Keratinocyte (primary cell): ENCODE measurements around the gene LUZP1. TPM values are rescaled to one million over a fixed set of nuclear protein-coding genes. Genes with fewer than 3 reads are reported as not detected.

Experiments
- DNase-seq: peaks from one replicate; pipeline ENCODE4 v3.0.0-alpha.2; 2011; ENCODE audit warnings: low read depth, missing footprints, low spot score
- FAIRE-seq: peaks from 2 replicates; lab custom pipeline; 2011; peaks lifted over from hg19 to GRCh38; lab: Jason Lieb, UNC
- H2AFZ ChIP-seq: 2 replicates; pipeline ENCODE4 v1.6.0; 2012; ENCODE audit warnings: low read length, control low read depth, inconsistent platforms; ENCODE audit not compliant: control insufficient read depth
- H3K27ac ChIP-seq: 2 replicates; pipeline ENCODE4 v1.5.1; 2011; ENCODE audit warnings: low read length; ENCODE audit not compliant: control insufficient read depth, insufficient read depth
- H3K27me3 ChIP-seq: 3 replicates; pipeline ENCODE4 v1.6.0; 2011; ENCODE audit warnings: low read length; ENCODE audit not compliant: control insufficient read depth, insufficient read depth; ENCODE audit errors: extremely low read depth
- H3K36me3 ChIP-seq, 2 experiments: 2 replicates in 1 of 2; 3 replicates in 1 of 2; pipeline ENCODE4 v1.5.1; 2011; ENCODE audit warnings: low read length in 2 of 2, mild to moderate bottlenecking in 1 of 2; ENCODE audit not compliant: control insufficient read depth in 2 of 2, insufficient read depth in 2 of 2; ENCODE audit errors: extremely low read depth in 1 of 2
- H3K4me1 ChIP-seq: 3 replicates; pipeline ENCODE4 v1.5.1; 2011; ENCODE audit warnings: low read length; ENCODE audit not compliant: control insufficient read depth, insufficient read depth; ENCODE audit errors: extremely low read depth
- H3K4me2 ChIP-seq: 3 replicates; pipeline ENCODE4 v1.6.0; 2011; ENCODE audit warnings: low read depth, low read length; ENCODE audit not compliant: control insufficient read depth, insufficient read depth; ENCODE audit errors: extremely low read depth
- H3K4me3 ChIP-seq, 3 experiments: fragments of 200-600 bp in 1 of 3; sonication (generic) in 1 of 3; 2 replicates in 2 of 3; 3 replicates in 1 of 3; pipeline ENCODE4 v1.5.1; 2011 to 2016; ENCODE audit warnings: low read length in 3 of 3, mild to moderate bottlenecking in 3 of 3, control low read depth in 2 of 3, inconsistent platforms in 1 of 3, low read depth in 1 of 3, mixed read lengths in 1 of 3, mixed run types in 1 of 3, moderate library complexity in 1 of 3; ENCODE audit not compliant: control insufficient read depth in 2 of 3, insufficient read depth in 2 of 3; ENCODE audit errors: extremely low read depth in 1 of 3
- H3K79me2 ChIP-seq: 2 replicates; pipeline ENCODE4 v1.6.0; 2012; ENCODE audit warnings: low read length; ENCODE audit not compliant: control insufficient read depth, insufficient read depth
- H3K9ac ChIP-seq: 3 replicates; pipeline ENCODE4 v1.6.0; 2011; ENCODE audit warnings: low read length; ENCODE audit not compliant: control insufficient read depth, insufficient read depth; ENCODE audit errors: extremely low read depth
- H3K9me1 ChIP-seq: 3 replicates; pipeline ENCODE4 v1.6.0; 2011; ENCODE audit warnings: low read length; ENCODE audit not compliant: control insufficient read depth, insufficient read depth; ENCODE audit errors: extremely low read depth
- H3K9me3 ChIP-seq: 2 replicates; pipeline ENCODE4 v1.5.1; 2012; ENCODE audit warnings: low read depth, low read length; ENCODE audit not compliant: control insufficient read depth
- H4K20me1 ChIP-seq: 3 replicates; pipeline ENCODE4 v1.6.0; 2011; ENCODE audit warnings: low read length; ENCODE audit not compliant: control insufficient read depth, insufficient read depth; ENCODE audit errors: extremely low read depth
- EZH2 ChIP-seq: IDR thresholded peaks from one replicate; pipeline ENCODE4 v1.6.1; 2012; ENCODE audit warnings: inconsistent platforms, mild to moderate bottlenecking, low read length, moderate library complexity
- dilution Hi-C: fragments of 300-500 bp; cut with MboI; formaldehyde crosslinking; loops from one replicate; pipeline ENCODE4 v1.7.0; 2020; ENCODE audit warnings: low sequenced_read_pairs; ENCODE audit not compliant: extremely low pct_ligation_motif_present
- polyA plus RNA-seq, 5 experiments: library from polyadenylated mRNA; depleted of rRNA in 3 of 5; stranded (reverse) in 3 of 5; stranded (forward) in 1 of 5; unstranded in 1 of 5; fragments of >200 nt; gene quantifications; 1 replicate in 1 of 5; 2 replicates in 3 of 5; 3 replicates in 1 of 5; pipeline versions ENCODE4 v1.2.1 to v1.2.3, GENCODE V29; 2011 to 2012; ENCODE audit warnings: missing spikeins in 2 of 5, low read depth in 1 of 5, low replicate concordance in 1 of 5
- TF ChIP-seq, protein P1 (sequence below), 3 experiments: IDR thresholded peaks in 1 of 3; conservative IDR thresholded peaks in 1 of 3; optimal IDR thresholded peaks in 1 of 3; 2 replicates in 2 of 3; 3 replicates in 1 of 3; pipeline versions ENCODE3 to v1.5.1; 2011; ENCODE audit warnings: low read length in 3 of 3, mild to moderate bottlenecking in 3 of 3, moderate library complexity in 2 of 3, control low read depth in 1 of 3, inconsistent platforms in 1 of 3; ENCODE audit not compliant: insufficient read depth in 2 of 3; ENCODE audit errors: extremely low read depth in 1 of 3

LUZP1 gene
- polyA plus RNA-seq, 1 donor (not counting 4 experiments of a cell fraction or from before 2014, with no cell fraction given) = 52.5 TPM

DNA sequence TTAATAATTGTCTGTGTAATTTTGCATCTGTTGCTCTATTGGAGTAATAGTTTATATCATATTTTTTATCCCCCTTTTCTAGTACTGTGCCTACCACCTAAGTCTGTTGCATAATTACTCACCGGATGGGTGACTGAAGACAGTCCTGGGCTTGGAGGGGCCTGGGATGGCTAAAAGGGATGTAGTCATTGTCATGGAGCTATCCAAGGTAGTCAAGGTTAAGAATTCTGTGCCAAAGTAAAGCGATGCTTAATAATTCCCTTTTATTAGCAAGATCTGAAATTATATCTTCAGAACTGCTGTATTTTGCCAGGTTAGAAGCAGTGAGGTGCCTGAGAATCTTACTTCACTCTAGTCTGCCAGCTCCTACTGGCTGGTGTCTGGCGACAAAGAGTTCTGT is 87.8 kb downstream of the LUZP1 start:
- Histone ChIP-seq H3K4me3 (no peak overlapping the region), H3K27ac (no peak overlapping the region), H3K4me2 (no peak overlapping the region), H3K9ac (no peak overlapping the region), H3K36me3 (peaks cover 29 to 59% of the 10 kb centered on the region in 2 experiments), H3K9me3 (no peaks in the 10 kb centered on the region), H3K79me2 (no peaks in the 10 kb centered on the region), H3K4me1 (peaks cover 9% of the 10 kb centered on the region), H4K20me1 (peaks cover 3% of the 10 kb centered on the region), H3K27me3 (no peaks in the 10 kb centered on the region), H3K9me1 (no peaks in the 10 kb centered on the region), H2AFZ (no peak overlapping the region)
- FAIRE-seq (no peak), DNase-seq (no peak)
- dilution Hi-C loops = no loop called here
- TF ChIP-seq EZH2 = no peak
- TF ChIP-seq, protein P1, sequence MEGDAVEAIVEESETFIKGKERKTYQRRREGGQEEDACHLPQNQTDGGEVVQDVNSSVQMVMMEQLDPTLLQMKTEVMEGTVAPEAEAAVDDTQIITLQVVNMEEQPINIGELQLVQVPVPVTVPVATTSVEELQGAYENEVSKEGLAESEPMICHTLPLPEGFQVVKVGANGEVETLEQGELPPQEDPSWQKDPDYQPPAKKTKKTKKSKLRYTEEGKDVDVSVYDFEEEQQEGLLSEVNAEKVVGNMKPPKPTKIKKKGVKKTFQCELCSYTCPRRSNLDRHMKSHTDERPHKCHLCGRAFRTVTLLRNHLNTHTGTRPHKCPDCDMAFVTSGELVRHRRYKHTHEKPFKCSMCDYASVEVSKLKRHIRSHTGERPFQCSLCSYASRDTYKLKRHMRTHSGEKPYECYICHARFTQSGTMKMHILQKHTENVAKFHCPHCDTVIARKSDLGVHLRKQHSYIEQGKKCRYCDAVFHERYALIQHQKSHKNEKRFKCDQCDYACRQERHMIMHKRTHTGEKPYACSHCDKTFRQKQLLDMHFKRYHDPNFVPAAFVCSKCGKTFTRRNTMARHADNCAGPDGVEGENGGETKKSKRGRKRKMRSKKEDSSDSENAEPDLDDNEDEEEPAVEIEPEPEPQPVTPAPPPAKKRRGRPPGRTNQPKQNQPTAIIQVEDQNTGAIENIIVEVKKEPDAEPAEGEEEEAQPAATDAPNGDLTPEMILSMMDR (optimal IDR thresholded peaks at IDR 0.05 in 1 of 3, IDR thresholded peaks at IDR 0.05 in 1 of 3, conservative IDR thresholded peaks at IDR 0.05 in 1 of 3; ENCODE audit: extremely low read depth in 1 of 3, insufficient read depth in 2 of 3, low read length in 3 of 3) = no peak

DNA sequence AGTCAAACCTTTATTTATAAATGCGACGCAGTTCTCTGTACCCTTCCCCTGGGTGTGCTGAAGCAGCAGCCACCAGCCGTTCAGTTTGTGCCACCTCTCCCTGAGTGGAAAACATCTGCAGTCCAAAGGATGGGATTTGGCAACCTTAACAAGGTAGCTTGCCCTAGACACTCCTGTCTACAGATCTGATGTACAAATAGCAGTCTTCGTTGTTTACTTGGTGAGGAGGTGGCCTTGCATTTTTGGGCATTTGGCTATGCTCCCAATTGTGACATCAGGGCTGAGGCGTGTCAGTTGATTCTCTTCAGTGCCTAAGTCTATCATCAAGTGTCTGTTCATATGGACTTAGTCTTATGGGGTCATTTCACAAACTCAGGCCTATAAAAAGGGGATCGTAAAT is 89.6 kb downstream of the LUZP1 start:
- no peaks in the 10 kb centered on the region for H3K9me3 ChIP-seq
- dilution Hi-C loops = no loop called here
- no peaks in the 10 kb centered on the region for H3K27me3 ChIP-seq
- peaks cover under 1% of the 10 kb centered on the region for H4K20me1 ChIP-seq
- peaks cover 23 to 49% of the 10 kb centered on the region in 2 experiments for H3K36me3 ChIP-seq
- TF ChIP-seq EZH2 = no peak
- TF ChIP-seq, protein P1 (optimal IDR thresholded peaks at IDR 0.05 in 1 of 3, IDR thresholded peaks at IDR 0.05 in 1 of 3, conservative IDR thresholded peaks at IDR 0.05 in 1 of 3; ENCODE audit: extremely low read depth in 1 of 3, insufficient read depth in 2 of 3, low read length in 3 of 3) = no peak
- no peaks in the 10 kb centered on the region for H3K9me1 ChIP-seq
- no peak overlapping the region for H3K27ac ChIP-seq
- peaks cover 9% of the 10 kb centered on the region for H3K4me1 ChIP-seq
- H3K79me2 ChIP-seq = no peaks in the 10 kb centered on the region
- H3K9ac ChIP-seq = no peak overlapping the region
- no peak for FAIRE-seq
- H3K4me2 ChIP-seq = no peak overlapping the region
- no peak for DNase-seq
- H3K4me3 ChIP-seq = no peak overlapping the region
- no peak overlapping the region for H2AFZ ChIP-seq
